H1 (cell line): ENCODE results near the gene GRM8. TPM values are rescaled to one million over a fixed set of nuclear protein-coding genes. Genes with fewer than 3 reads are reported as not detected.
"Not testable (repeated sequence)": the region's sequence is repeated elsewhere in the genome, so short reads cannot be mapped to it uniquely, and the experiment has no call there.

ENCODE experiments used
- CTCF ChIA-PET: fragments of 300-600 bp; sonication (Branson Sonifier 250); formaldehyde crosslinking; loops from one replicate; lab custom pipeline; 2021; ENCODE audit not compliant: partially characterized antibody; lab: Charles Lee
- POLR2A ChIA-PET: fragments of 300-600 bp; sonication (Branson Sonifier 250); formaldehyde crosslinking; loops from one replicate; lab custom pipeline; 2021; ENCODE audit warnings: inconsistent platforms; ENCODE audit not compliant: partially characterized antibody; lab: Charles Lee
- DNase-seq, 2 experiments: peaks; one replicate each; pipeline versions ENCODE4 v3.0.0 to v3.0.0-alpha.2; 2010 to 2022; ENCODE audit warnings: low spot score in 2 of 2, low read depth in 1 of 2, mixed read lengths in 1 of 2
- FAIRE-seq: peaks from 2 replicates; lab custom pipeline; 2011; peaks lifted over from hg19 to GRCh38; lab: Jason Lieb, UNC
- H2AFZ ChIP-seq: 2 replicates; pipeline ENCODE4 v1.8.1; 2012; ENCODE audit warnings: low read length, inconsistent platforms
- H2AK5ac ChIP-seq: 2 replicates; pipeline ENCODE4 v1.6.1; 2013; ENCODE audit warnings: low read depth, low read length
- H2BK120ac ChIP-seq: replicated peaks from 2 replicates; pipeline ENCODE3; 2013; ENCODE audit warnings: low read depth, low read length, inconsistent platforms
- H2BK12ac ChIP-seq: 2 replicates; pipeline ENCODE4 v1.6.1; 2013; ENCODE audit warnings: low read depth, low read length
- H2BK15ac ChIP-seq: 2 replicates; pipeline ENCODE4 v1.6.1; 2013; ENCODE audit warnings: low read length
- H2BK20ac ChIP-seq: 2 replicates; pipeline ENCODE4 v1.6.1; 2013; ENCODE audit warnings: low read length
- H2BK5ac ChIP-seq: 2 replicates; pipeline ENCODE4 v1.6.1; 2013; ENCODE audit warnings: low read depth, low read length
- H3K14ac ChIP-seq: 2 replicates; pipeline ENCODE4 v1.6.1; 2013; ENCODE audit warnings: inconsistent platforms; ENCODE audit not compliant: insufficient read length
- H3K18ac ChIP-seq: 2 replicates; pipeline ENCODE4 v1.6.1; 2013; ENCODE audit warnings: low read length; ENCODE audit errors: extremely low read depth
- H3K23ac ChIP-seq: 2 replicates; pipeline ENCODE4 v1.6.1; 2013; ENCODE audit warnings: inconsistent platforms; ENCODE audit not compliant: insufficient read length
- H3K23me2 ChIP-seq: 2 replicates; pipeline ENCODE4 v1.6.1; 2013; ENCODE audit warnings: low read depth, low read length
- H3K27ac ChIP-seq: 2 replicates; pipeline ENCODE4 v1.6.1; 2011; ENCODE audit warnings: low read depth, low read length, inconsistent platforms
- H3K27me3 ChIP-seq, 4 experiments: replicated peaks in 1 of 4; 1 replicate in 1 of 4; 2 replicates in 3 of 4; pipeline versions ENCODE4 v1.6.1 to v1.8.1; 2011 to 2013; ENCODE audit warnings: low read length in 3 of 4, mild to moderate bottlenecking in 3 of 4, inconsistent platforms in 2 of 4, mixed read lengths in 2 of 4, moderate library complexity in 1 of 4; ENCODE audit not compliant: control insufficient read depth in 3 of 4, insufficient read depth in 3 of 4; ENCODE audit errors: extremely low read depth in 1 of 4
- H3K36me3 ChIP-seq, 4 experiments: 2 replicates each; pipeline versions ENCODE4 v1.6.1 to v1.8.1; 2011 to 2013; ENCODE audit warnings: mild to moderate bottlenecking in 4 of 4, low read length in 3 of 4, moderate library complexity in 2 of 4, control low read depth in 1 of 4, inconsistent platforms in 1 of 4; ENCODE audit not compliant: insufficient read depth in 4 of 4, control insufficient read depth in 2 of 4
- H3K4ac ChIP-seq: replicated peaks from 2 replicates; pipeline ENCODE3; 2013; ENCODE audit warnings: low read length, low read depth, mixed read lengths, inconsistent platforms; ENCODE audit not compliant: insufficient read length
- H3K4me1 ChIP-seq, 4 experiments: replicated peaks in 1 of 4; 1 replicate in 1 of 4; 2 replicates in 3 of 4; pipeline versions ENCODE4 v1.6.1 to v1.8.1; 2011 to 2013; ENCODE audit warnings: low read length in 3 of 4, inconsistent platforms in 2 of 4, mixed read lengths in 1 of 4; ENCODE audit not compliant: insufficient read depth in 4 of 4, control insufficient read depth in 3 of 4
- H3K4me2 ChIP-seq, 2 experiments: 2 replicates each; pipeline versions ENCODE4 v1.6.1 to v1.8.1; 2011 to 2013; ENCODE audit warnings: low read depth in 2 of 2, low read length in 2 of 2, control low read depth in 1 of 2, inconsistent platforms in 1 of 2, mild to moderate bottlenecking in 1 of 2; ENCODE audit not compliant: insufficient read depth in 1 of 2
- H3K4me3 ChIP-seq, 4 experiments: fragments of 200-600, 300-600 bp in 1 of 4; sonication (generic), shearing (Covaris generic), sonication (Bioruptor Twin) in 1 of 4; 2 replicates each; pipeline versions ENCODE4 v1.5.1 to v1.8.1; 2011 to 2016; ENCODE audit warnings: low read length in 4 of 4, low read depth in 3 of 4, control low read depth in 2 of 4, inconsistent platforms in 2 of 4, mild to moderate bottlenecking in 2 of 4, mixed read lengths in 1 of 4, moderate library complexity in 1 of 4; ENCODE audit not compliant: insufficient read depth in 2 of 4; ENCODE audit errors: extremely low read depth in 1 of 4
- H3K56ac ChIP-seq: replicated peaks from 2 replicates; pipeline ENCODE3; 2013; ENCODE audit warnings: low read depth, mild to moderate bottlenecking, mixed read lengths, low read length, inconsistent platforms; ENCODE audit not compliant: insufficient read length
- H3K79me1 ChIP-seq: 2 replicates; pipeline ENCODE4 v1.6.1; 2013; ENCODE audit warnings: low read depth, low read length, control low read depth
- H3K79me2 ChIP-seq, 2 experiments: 2 replicates each; pipeline versions ENCODE4 v1.6.1 to v1.8.1; 2012 to 2013; ENCODE audit warnings: low read length in 2 of 2, mild to moderate bottlenecking in 2 of 2, inconsistent platforms in 1 of 2; ENCODE audit not compliant: insufficient read depth in 2 of 2, control insufficient read depth in 1 of 2
- H3K9ac ChIP-seq, 4 experiments: replicated peaks in 1 of 4; 1 replicate in 1 of 4; 2 replicates in 3 of 4; pipeline versions ENCODE4 v1.6.1 to v1.8.1; 2011 to 2013; ENCODE audit warnings: low read depth in 3 of 4, low read length in 3 of 4, control low read depth in 2 of 4, mild to moderate bottlenecking in 2 of 4, moderate library complexity in 2 of 4, inconsistent platforms in 1 of 4; ENCODE audit errors: extremely low read depth in 1 of 4
- H3K9me3 ChIP-seq, 2 experiments: 2 replicates each; pipeline versions ENCODE4 v1.6.1 to v1.8.1; 2012 to 2013; ENCODE audit warnings: mild to moderate bottlenecking in 2 of 2, moderate library complexity in 2 of 2, control low read depth in 1 of 2, inconsistent platforms in 1 of 2, low read depth in 1 of 2, low read length in 1 of 2, mixed read lengths in 1 of 2; ENCODE audit not compliant: insufficient read depth in 2 of 2
- H4K20me1 ChIP-seq, 2 experiments: replicated peaks in 1 of 2; 2 replicates each; pipeline versions ENCODE3 to v1.8.1; 2011 to 2013; ENCODE audit warnings: inconsistent platforms in 2 of 2, low read length in 2 of 2, mild to moderate bottlenecking in 1 of 2; ENCODE audit not compliant: insufficient read depth in 2 of 2, control insufficient read depth in 1 of 2
- H4K5ac ChIP-seq: 2 replicates; pipeline ENCODE4 v1.6.1; 2013; ENCODE audit warnings: low read length, low read depth, mixed read lengths, inconsistent platforms; ENCODE audit not compliant: insufficient read length
- H4K8ac ChIP-seq: 2 replicates; pipeline ENCODE4 v1.8.0; 2013; ENCODE audit warnings: mild to moderate bottlenecking, moderate library complexity, low read length, inconsistent platforms; ENCODE audit not compliant: insufficient read depth; ENCODE audit errors: extremely low read depth
- H4K91ac ChIP-seq: replicated peaks from 2 replicates; pipeline ENCODE3; 2013; ENCODE audit warnings: low read length, mixed read lengths, inconsistent platforms; ENCODE audit not compliant: insufficient read length
- WGBS, 2 experiments: shearing (Covaris generic) in 1 of 2; methylation state at CpG; one replicate each; pipeline versions ENCODE4 v1.1.6 to v1.1.7; 2013 to 2015; ENCODE audit warnings: low lambda C conversion rate in 2 of 2, mixed read lengths in 2 of 2, inconsistent platforms in 1 of 2, low coverage in 1 of 2, missing lambda C conversion rate in 1 of 2; ENCODE audit not compliant: insufficient replicate concordance in 2 of 2, insufficient coverage in 1 of 2, insufficient read length in 1 of 2; ENCODE audit errors: extremely low coverage in 1 of 2, missing lambda C conversion rate in 1 of 2; 5-methylcytosine and 5-hydroxymethylcytosine counted together
- polyA plus RNA-seq, 7 experiments: library from polyadenylated mRNA; depleted of rRNA in 3 of 7; stranded (reverse) in 5 of 7; unstranded in 2 of 7; fragments of >200 nt in 5 of 7; fragments of 200-250 nt in 2 of 7; gene quantifications; 1 replicate in 5 of 7; 2 replicates in 1 of 7; 4 replicates in 1 of 7; pipeline versions ENCODE4 v1.2.1 to v1.2.3, GENCODE V29; 2011 to 2013; ENCODE audit warnings: missing spikeins in 2 of 7, mixed read lengths in 2 of 7
- total RNA-seq: library from RNA; stranded (reverse); fragmentation: NEBNext Ultra II Directional; extraction: Animal tissue kit (Norgen Biotek cat#: 25700); gene quantifications from 2 replicates; pipeline ENCODE4 v1.2.1, GENCODE V29; 2021

The GRM8 gene
- total and polyA plus RNA-seq, 2 of the 8 experiments (the other 6 are each of a cell fraction or from before 2014, with no cell fraction given): 2.6 to 2.8 TPM

DNA sequence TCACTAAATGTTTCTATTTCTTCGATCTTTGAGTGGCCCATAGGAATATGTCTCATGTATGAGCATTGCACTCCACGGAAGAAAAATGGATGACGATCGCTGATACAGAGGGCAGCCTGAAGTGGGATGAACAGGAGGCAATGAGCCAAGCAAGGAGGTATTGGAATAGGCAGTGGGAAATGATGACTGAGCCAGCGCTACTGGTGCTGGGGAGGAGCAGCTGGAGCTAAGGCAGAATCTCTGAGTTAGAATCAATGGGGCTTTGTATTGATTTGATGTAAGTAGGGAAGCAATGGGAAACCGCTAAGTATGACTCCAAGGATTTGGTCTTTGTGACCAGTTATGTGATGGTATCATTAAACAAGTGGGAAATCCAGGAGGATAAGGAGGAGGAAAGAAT, 345.1 kb downstream of the GRM8 start:
- H3K9ac ChIP-seq, H3K56ac ChIP-seq, H2AK5ac ChIP-seq, H3K36me3 ChIP-seq, H3K79me2 ChIP-seq, H3K14ac ChIP-seq, H3K4me2 ChIP-seq, POLR2A ChIA-PET, H3K4me3 ChIP-seq, H3K18ac ChIP-seq, H3K23ac ChIP-seq, H3K9me3 ChIP-seq, H4K8ac ChIP-seq, H4K20me1 ChIP-seq, H3K4me1 ChIP-seq, H2BK5ac ChIP-seq, H2AFZ ChIP-seq, H4K5ac ChIP-seq, H3K4ac ChIP-seq, H2BK15ac ChIP-seq, H3K79me1 ChIP-seq, H2BK12ac ChIP-seq, H3K27me3 ChIP-seq, DNase-seq, H2BK120ac ChIP-seq, H4K91ac ChIP-seq, H3K23me2 ChIP-seq, H3K27ac ChIP-seq, H2BK20ac ChIP-seq: not testable (repeated sequence)
- FAIRE-seq: peak; percentile 89
- CTCF ChIA-PET: interaction anchor here (1.9 kb wide), 1 partner anchor 7 kb away, joined by 5 read pairs; no protein-coding TSS in a partner anchor
- 86% methylated on average over 6 of the region's 6 CpGs; no CpG with 5 or more reads in 1 of the 2 experiments for WGBS, 2 experiments

- H2BK120ac ChIP-seq, H3K9me3 ChIP-seq, H3K4me1 ChIP-seq, H3K23ac ChIP-seq, H2BK15ac ChIP-seq, H2BK20ac ChIP-seq, H3K4ac ChIP-seq, H2BK5ac ChIP-seq, H3K56ac ChIP-seq, H3K27ac ChIP-seq, H4K20me1 ChIP-seq, FAIRE-seq, DNase-seq, H3K9ac ChIP-seq, H3K14ac ChIP-seq, H2AK5ac ChIP-seq, H2BK12ac ChIP-seq, H3K36me3 ChIP-seq, H4K5ac ChIP-seq, H3K79me2 ChIP-seq, H3K23me2 ChIP-seq, H3K27me3 ChIP-seq, H3K4me2 ChIP-seq, H3K18ac ChIP-seq, CTCF ChIA-PET, H2AFZ ChIP-seq, H3K4me3 ChIP-seq, H3K79me1 ChIP-seq, H4K8ac ChIP-seq, H4K91ac ChIP-seq, POLR2A ChIA-PET: not testable (repeated sequence)
- WGBS, 2 experiments: 97% methylated on average over 2 of the region's 2 CpGs; no CpG with 5 or more reads in 1 of the 2 experiments
Observed at GRCh38 chr7:126905255-126905654, 347.5 kb downstream of the GRM8 start.
